ENCODE measurements around the gene VAC14. TPM values are rescaled to one million over a fixed set of nuclear protein-coding genes. Genes with fewer than 3 reads are reported as not detected.
"Not testable (repeated sequence)": the region's sequence is repeated elsewhere in the genome, so short reads cannot be mapped to it uniquely, and the experiment has no call there.

VAC14 gene
- polyA plus RNA-seq, 1 of the 3 experiments (the other 2 are of a cell fraction), result 33.2 TPM

DNA sequence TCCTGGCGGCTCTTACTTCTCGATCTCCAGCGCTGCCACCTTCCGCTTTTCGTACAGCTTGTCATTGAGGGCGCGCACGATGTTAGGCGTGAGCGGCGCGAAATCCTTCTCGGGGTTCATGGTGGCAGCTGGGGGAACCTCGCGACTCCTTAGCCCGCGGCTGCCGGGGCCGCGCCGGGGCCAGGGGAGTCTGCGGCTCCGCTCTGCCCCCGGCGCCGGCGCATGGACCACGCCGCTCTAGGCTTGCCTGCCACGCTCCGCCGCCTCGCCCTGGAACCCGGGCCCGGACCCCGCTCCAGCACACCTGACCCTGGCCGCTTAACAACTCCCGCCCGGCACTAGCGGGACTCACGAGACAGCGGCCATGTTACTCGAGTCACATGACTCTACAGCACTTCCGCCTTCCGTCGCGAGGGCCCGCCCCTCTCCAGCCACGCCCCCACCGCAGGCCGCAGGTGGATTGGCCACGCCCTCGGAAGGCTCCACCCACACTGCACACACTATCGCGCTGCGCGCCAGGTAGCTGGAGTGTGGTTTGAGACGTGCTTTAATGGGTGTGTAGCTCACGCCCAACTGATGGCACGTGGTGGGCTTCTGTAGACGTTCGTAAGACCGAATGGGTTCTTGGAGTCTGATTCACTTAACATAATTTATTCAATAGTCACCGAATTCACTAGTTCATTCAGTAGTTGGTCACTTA is at the start of gene VAC14 (continued):
- TF ChIP-seq JUND (IDR thresholded peaks at IDR 0.05), result no peak
- no peak for TF ChIP-seq TEAD4 (IDR thresholded peaks at IDR 0.05; ENCODE audit: borderline replicate concordance, insufficient read depth)

- H3K27ac ChIP-seq (ENCODE audit: low read depth in 2 of 2, low read length in 1 of 2); H3K9me3 ChIP-seq; H3K9me2 ChIP-seq; H3K9ac ChIP-seq; H3K36me3 ChIP-seq (replicated peaks in 1 of 2; ENCODE audit: control insufficient read depth in 1 of 2, insufficient read depth in 2 of 2, low read length in 1 of 2); H4K20me1 ChIP-seq (ENCODE audit: insufficient read depth); CTCF ChIA-PET; H3K27me3 ChIP-seq (ENCODE audit: insufficient read depth); POLR2A ChIA-PET; H3K79me2 ChIP-seq (ENCODE audit: insufficient read depth); H3F3A ChIP-seq (replicated peaks; ENCODE audit: insufficient read depth); H3K4me1 ChIP-seq (ENCODE audit: control insufficient read depth in 1 of 2, insufficient read depth in 2 of 2, low read depth in 1 of 2, low read length in 1 of 2); H3K4me3 ChIP-seq (ENCODE audit: low read depth in 2 of 2, low read length in 1 of 2); H2AFZ ChIP-seq (ENCODE audit: low read depth); DNase-seq; H3K4me2 ChIP-seq: not testable (repeated sequence)
- WGBS (ENCODE audit: low lambda C conversion rate), result 3% methylated on average over 2 of the region's 4 CpGs
These were observed 22.6 kb upstream of the VAC14 start for GRCh38 chr16:70823498-70824118.

DNA sequence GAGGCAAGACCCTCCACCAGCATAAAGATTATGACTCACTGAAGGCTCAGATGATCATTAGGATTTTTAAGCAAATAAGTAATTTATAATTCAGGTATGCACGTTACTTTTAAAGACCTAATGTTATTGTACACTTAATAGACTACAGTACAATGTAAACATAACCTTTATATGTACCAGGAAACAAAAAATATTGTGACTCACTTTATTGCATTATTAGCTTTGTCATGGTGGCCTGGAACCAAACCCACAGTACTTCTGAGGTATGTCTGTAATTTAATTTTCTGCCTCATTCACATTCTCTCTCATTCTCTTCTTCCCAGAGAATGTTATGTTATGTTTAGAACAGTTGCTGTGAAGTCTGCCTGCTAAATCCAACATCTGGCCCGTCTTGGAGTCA is 21.8 kb upstream of the VAC14 start:
- H3K9me3 ChIP-seq; H3K4me2 ChIP-seq; DNase-seq; H3K9ac ChIP-seq; H3F3A ChIP-seq (replicated peaks; ENCODE audit: insufficient read depth); H3K27ac ChIP-seq (ENCODE audit: low read depth in 2 of 2, low read length in 1 of 2); H3K79me2 ChIP-seq (ENCODE audit: insufficient read depth); CTCF ChIA-PET; H3K4me3 ChIP-seq (ENCODE audit: low read depth in 2 of 2, low read length in 1 of 2); H4K20me1 ChIP-seq (ENCODE audit: insufficient read depth); H3K9me2 ChIP-seq; H3K4me1 ChIP-seq (ENCODE audit: control insufficient read depth in 1 of 2, insufficient read depth in 2 of 2, low read depth in 1 of 2, low read length in 1 of 2); H3K36me3 ChIP-seq (replicated peaks in 1 of 2; ENCODE audit: control insufficient read depth in 1 of 2, insufficient read depth in 2 of 2, low read length in 1 of 2); H3K27me3 ChIP-seq (ENCODE audit: insufficient read depth); POLR2A ChIA-PET; H2AFZ ChIP-seq (ENCODE audit: low read depth): not testable (repeated sequence)
- 0% methylated on average over 1 of the region's 2 CpGs for WGBS (ENCODE audit: low lambda C conversion rate)

- H3K27ac ChIP-seq (ENCODE audit: low read depth in 2 of 2, low read length in 1 of 2); H3F3A ChIP-seq (replicated peaks; ENCODE audit: insufficient read depth); H3K4me2 ChIP-seq; H3K9ac ChIP-seq; H4K20me1 ChIP-seq (ENCODE audit: insufficient read depth); H2AFZ ChIP-seq (ENCODE audit: low read depth); H3K36me3 ChIP-seq (replicated peaks in 1 of 2; ENCODE audit: control insufficient read depth in 1 of 2, insufficient read depth in 2 of 2, low read length in 1 of 2); POLR2A ChIA-PET; H3K4me3 ChIP-seq (ENCODE audit: low read depth in 2 of 2, low read length in 1 of 2); H3K9me2 ChIP-seq; H3K4me1 ChIP-seq (ENCODE audit: control insufficient read depth in 1 of 2, insufficient read depth in 2 of 2, low read depth in 1 of 2, low read length in 1 of 2); CTCF ChIA-PET; DNase-seq; H3K27me3 ChIP-seq (ENCODE audit: insufficient read depth); H3K79me2 ChIP-seq (ENCODE audit: insufficient read depth); H3K9me3 ChIP-seq: not testable (repeated sequence)
- 40% methylated on average over 3 of the region's 13 CpGs for WGBS (ENCODE audit: low lambda C conversion rate)
These were observed 17.1 kb upstream of the VAC14 start for GRCh38 chr16:70818088-70818487.

Measured in SK-N-SH (cell line).